Activated CD4-positive, alpha-beta T cell treated with anti-CD3 and anti-CD28 coated beads, Interleukin-2, amount 10 ng/mL, durations not matched to agents 7 days and 5 days (primary cell): ENCODE results near the gene TM2D1. TPM values are rescaled to one million over a fixed set of nuclear protein-coding genes. Genes with fewer than 3 reads are reported as not detected.

Experiments
- CTCF ChIA-PET: fragments of 350-600 bp; sonication (Branson Sonifier 250); formaldehyde crosslinking; loops from one replicate; lab custom pipeline; 2021; ENCODE audit warnings: antibody characterized with exemption; lab: Charles Lee
- POLR2A ChIA-PET: fragments of 350-600 bp; sonication (Branson Sonifier 250); formaldehyde crosslinking; loops from one replicate; lab custom pipeline; 2021; ENCODE audit warnings: antibody characterized with exemption; lab: Charles Lee
- DNase-seq: peaks from one replicate; pipeline ENCODE4 v3.0.0-alpha.2; 2020
- H3K27ac Mint-ChIP-seq: one replicate; pipeline ENCODE4 v1.8.0; 2021; ENCODE audit warnings: mild to moderate bottlenecking, moderate library complexity, mixed read lengths
- H3K27me3 Mint-ChIP-seq: one replicate; pipeline ENCODE4 v1.8.0; 2021; ENCODE audit warnings: mixed read lengths
- H3K36me3 Mint-ChIP-seq: one replicate; pipeline ENCODE4 v1.8.0; 2021; ENCODE audit warnings: low read depth, mixed read lengths
- H3K4me1 Mint-ChIP-seq: one replicate; pipeline ENCODE4 v1.8.0; 2021; ENCODE audit warnings: mixed read lengths
- H3K4me3 Mint-ChIP-seq: one replicate; pipeline ENCODE4 v1.8.0; 2021; ENCODE audit warnings: mild to moderate bottlenecking, moderate library complexity, mixed read lengths
- H3K9me3 Mint-ChIP-seq: one replicate; pipeline ENCODE4 v1.8.0; 2021; ENCODE audit warnings: mixed read lengths
- total RNA-seq, 2 experiments: library from RNA; stranded (reverse); gene quantifications; one replicate each; pipeline ENCODE4 v1.2.3, GENCODE V29; 2021

The TM2D1 gene
- total RNA-seq: 10 to 100 TPM; 32.0 to 34.7 TPM

- CTCF ChIA-PET: interaction anchor here (0.9 kb wide), 1 partner anchor 25 kb away, joined by 3 read pairs; no protein-coding TSS in a partner anchor
- POLR2A ChIA-PET: no interaction called here
Observed at GRCh38 chr1:61724813-61725694, at the start of gene TM2D1. Gene TM2D1, minus strand, starts transcription at chr1:61725141. Its CDS starts 21 bp downstream, at chr1:61725120.

GRCh38 chr1:61770131-61770530, 45.2 kb upstream of the TM2D1 start:
- POLR2A ChIA-PET: no interaction called here
- Mint-ChIP-seq H3K9me3 (no peaks in the 10 kb centered on the region), H3K4me1 (peaks cover 2% of the 10 kb centered on the region), H3K36me3 (peaks cover 6% of the 10 kb centered on the region), H3K27ac (no peak overlapping the region), H3K27me3 (no peaks in the 10 kb centered on the region), H3K4me3 (no peak overlapping the region)
- DNase-seq: no peak
- CTCF ChIA-PET: interaction anchor here (0.7 to 1.2 kb wide), 3 partner anchors 8 to 12 kb away, joined by 3 to 5 read pairs (median 4); no protein-coding TSS in a partner anchor

More at GRCh38 chr1:61724813-61725694, at the start of gene TM2D1:
- H3K4me3 Mint-ChIP-seq: peak within 1 kb of the TSS; percentile 93
- peak; percentile 90 for DNase-seq
- peaks cover 24% of the 10 kb centered on the region for H3K4me1 Mint-ChIP-seq
- no peaks in the 10 kb centered on the region for H3K27me3 Mint-ChIP-seq
- peaks cover 18% of the 10 kb centered on the region for H3K36me3 Mint-ChIP-seq
- no peaks in the 10 kb centered on the region for H3K9me3 Mint-ChIP-seq
- H3K27ac Mint-ChIP-seq: peak within 1 kb of the TSS; percentile 97

GRCh38 chr1:61757950-61758349, 33.0 kb upstream of the TM2D1 start:
- no peak overlapping the region for H3K27ac Mint-ChIP-seq
- POLR2A ChIA-PET: no interaction called here
- no peaks in the 10 kb centered on the region for H3K9me3 Mint-ChIP-seq
- no peaks in the 10 kb centered on the region for H3K27me3 Mint-ChIP-seq
- CTCF ChIA-PET: no interaction called here
- H3K36me3 Mint-ChIP-seq: no peaks in the 10 kb centered on the region
- H3K4me1 Mint-ChIP-seq: peaks cover 5% of the 10 kb centered on the region
- no peak for DNase-seq
- no peak overlapping the region for H3K4me3 Mint-ChIP-seq

- H3K36me3 Mint-ChIP-seq: no peaks in the 10 kb centered on the region
Observed at GRCh38 chr1:61756773-61757172, 31.8 kb upstream of the TM2D1 start.

GRCh38 chr1:61754545-61754944, 29.6 kb upstream of the TM2D1 start:
- Mint-ChIP-seq H3K36me3 (no peaks in the 10 kb centered on the region), H3K9me3 (no peaks in the 10 kb centered on the region), H3K4me3 (no peak overlapping the region), H3K4me1 (peaks cover 5% of the 10 kb centered on the region), H3K27me3 (no peaks in the 10 kb centered on the region), H3K27ac (no peak overlapping the region)
- ChIA-PET CTCF (no interaction called here), POLR2A (no interaction called here)
- DNase-seq: no peak

More at GRCh38 chr1:61756773-61757172, 31.8 kb upstream of the TM2D1 start:
- no peak overlapping the region for H3K27ac Mint-ChIP-seq
- no peaks in the 10 kb centered on the region for H3K27me3 Mint-ChIP-seq
- H3K9me3 Mint-ChIP-seq: no peaks in the 10 kb centered on the region
- H3K4me3 Mint-ChIP-seq: no peak overlapping the region
- no peak for DNase-seq
- ChIA-PET POLR2A (no interaction called here), CTCF (no interaction called here)
- H3K4me1 Mint-ChIP-seq: peaks cover 5% of the 10 kb centered on the region

- Mint-ChIP-seq H3K9me3 (no peaks in the 10 kb centered on the region), H3K36me3 (no peaks in the 10 kb centered on the region), H3K27me3 (no peaks in the 10 kb centered on the region), H3K4me3 (no peak overlapping the region), H3K27ac (no peak overlapping the region), H3K4me1 (peaks cover 5% of the 10 kb centered on the region)
- CTCF ChIA-PET: no interaction called here
- no peak for DNase-seq
- POLR2A ChIA-PET: no interaction called here
Observed at GRCh38 chr1:61753998-61754508, 29.1 kb upstream of the TM2D1 start.

- Mint-ChIP-seq H3K4me1 (peaks cover 4% of the 10 kb centered on the region), H3K36me3 (no peaks in the 10 kb centered on the region), H3K27ac (no peak overlapping the region), H3K4me3 (no peak overlapping the region), H3K9me3 (no peaks in the 10 kb centered on the region), H3K27me3 (no peaks in the 10 kb centered on the region)
- CTCF ChIA-PET: interaction anchor here (0.6 kb wide), 1 partner anchor 24 kb away, joined by 3 read pairs; no protein-coding TSS in a partner anchor
- no peak for DNase-seq
- POLR2A ChIA-PET: no interaction called here
Observed at GRCh38 chr1:61752921-61753389, 28.0 kb upstream of the TM2D1 start.

GRCh38 chr1:61749574-61749973, 24.6 kb upstream of the TM2D1 start:
- Mint-ChIP-seq H3K4me1 (peaks cover 7% of the 10 kb centered on the region), H3K36me3 (no peaks in the 10 kb centered on the region), H3K27me3 (no peaks in the 10 kb centered on the region), H3K9me3 (no peaks in the 10 kb centered on the region), H3K27ac (no peak overlapping the region), H3K4me3 (no peak overlapping the region)
- ChIA-PET POLR2A (no interaction called here), CTCF (no interaction called here)
- no peak for DNase-seq

- POLR2A ChIA-PET: no interaction called here
- no peak for DNase-seq
- no peak overlapping the region for H3K4me3 Mint-ChIP-seq
Observed at GRCh38 chr1:61748566-61748965, 23.6 kb upstream of the TM2D1 start.

GRCh38 chr1:61746813-61747212, 21.9 kb upstream of the TM2D1 start:
- CTCF ChIA-PET: no interaction called here

More at GRCh38 chr1:61748566-61748965, 23.6 kb upstream of the TM2D1 start:
- no peaks in the 10 kb centered on the region for H3K27me3 Mint-ChIP-seq
- no peak overlapping the region for H3K27ac Mint-ChIP-seq
- CTCF ChIA-PET: no interaction called here
- H3K4me1 Mint-ChIP-seq: peaks cover 13% of the 10 kb centered on the region
- H3K36me3 Mint-ChIP-seq: no peaks in the 10 kb centered on the region
- no peaks in the 10 kb centered on the region for H3K9me3 Mint-ChIP-seq

GRCh38 chr1:61743716-61744580, 19.0 kb upstream of the TM2D1 start:
- Mint-ChIP-seq H3K4me3 (peak overlapping the region; percentile 53), H3K27ac (peak overlapping the region; percentile 11), H3K36me3 (peaks cover 4% of the 10 kb centered on the region), H3K9me3 (no peaks in the 10 kb centered on the region), H3K4me1 (peaks cover 31% of the 10 kb centered on the region), H3K27me3 (no peaks in the 10 kb centered on the region)
- ChIA-PET POLR2A (no interaction called here), CTCF (interaction anchor here (1.0 to 1.4 kb wide), 2 partner anchors 12 to 16 kb away, joined by 3 to 4 read pairs; no protein-coding TSS in a partner anchor)
- no peak for DNase-seq

More at GRCh38 chr1:61746813-61747212, 21.9 kb upstream of the TM2D1 start:
- Mint-ChIP-seq H3K4me1 (peaks cover 17% of the 10 kb centered on the region), H3K9me3 (no peaks in the 10 kb centered on the region), H3K4me3 (no peak overlapping the region), H3K36me3 (peaks cover 2% of the 10 kb centered on the region), H3K27me3 (no peaks in the 10 kb centered on the region), H3K27ac (no peak overlapping the region)
- POLR2A ChIA-PET: interaction anchor here (0.5 to 0.7 kb wide), 2 partner anchors 10 to 414 kb away, joined by 3 read pairs; no protein-coding TSS in a partner anchor
- DNase-seq: no peak

GRCh38 chr1:61743431-61743705, 18.4 kb upstream of the TM2D1 start:
- Mint-ChIP-seq H3K27me3 (no peaks in the 10 kb centered on the region), H3K9me3 (no peaks in the 10 kb centered on the region), H3K36me3 (peaks cover 4% of the 10 kb centered on the region), H3K4me3 (peak overlapping the region; percentile 53), H3K4me1 (peaks cover 31% of the 10 kb centered on the region), H3K27ac (peak overlapping the region; percentile 66)
- no peak for DNase-seq
- ChIA-PET POLR2A (no interaction called here), CTCF (interaction anchor here (1.4 kb wide), 1 partner anchor 12 kb away, joined by 4 read pairs; no protein-coding TSS in a partner anchor)
